CD4-positive, alpha-beta memory T cell (primary cell): ENCODE measurements around the gene PATJ. TPM values are rescaled to one million over a fixed set of nuclear protein-coding genes. Genes with fewer than 3 reads are reported as not detected.

ENCODE experiments used
- CTCF ChIA-PET: fragments of 350-600 bp; sonication (Branson Sonifier 250); formaldehyde crosslinking; loops from one replicate; lab custom pipeline; 2021; ENCODE audit warnings: inconsistent platforms; ENCODE audit not compliant: partially characterized antibody; lab: Charles Lee
- POLR2A ChIA-PET: fragments of 350-600 bp; sonication (Branson Sonifier 250); formaldehyde crosslinking; loops from one replicate; lab custom pipeline; 2021; ENCODE audit not compliant: partially characterized antibody; lab: Charles Lee
- DNase-seq, 5 donors: peaks; one replicate each; pipeline versions ENCODE4 v3.0.0 to v3.0.0-alpha.2; 2020 to 2022; ENCODE audit warnings: mixed read lengths in 1 of 5
- H3K27ac ChIP-seq: one replicate; pipeline ENCODE4 v1.7.0; 2013; ENCODE audit warnings: low read depth, low read length
- H3K27me3 ChIP-seq: 2 replicates; pipeline ENCODE4 v1.7.0; 2013; ENCODE audit warnings: mild to moderate bottlenecking, low read length, moderate library complexity; ENCODE audit not compliant: insufficient read depth
- H3K36me3 ChIP-seq: 2 replicates; pipeline ENCODE4 v1.7.0; 2013; ENCODE audit warnings: mild to moderate bottlenecking, low read length, moderate library complexity; ENCODE audit not compliant: insufficient read depth
- H3K4me1 ChIP-seq: 2 replicates; pipeline ENCODE4 v1.7.0; 2013; ENCODE audit warnings: mild to moderate bottlenecking, low read length, moderate library complexity; ENCODE audit not compliant: insufficient read depth
- H3K4me3 ChIP-seq, 2 donors: one replicate each; pipeline ENCODE4 v1.7.0; 2013; ENCODE audit warnings: low read length in 2 of 2, mild to moderate bottlenecking in 1 of 2
- H3K9me3 ChIP-seq, 2 donors: one replicate each; pipeline ENCODE4 v1.7.0; 2013; ENCODE audit warnings: low read length in 2 of 2, control low read depth in 1 of 2; ENCODE audit not compliant: control insufficient read depth in 1 of 2
- H3K27ac Mint-ChIP-seq, 7 donors: one replicate each; pipeline ENCODE4 v1.8.0; 2020 to 2021; ENCODE audit warnings: mixed read lengths in 7 of 7, mild to moderate bottlenecking in 6 of 7, inconsistent platforms in 3 of 7, moderate library complexity in 3 of 7
- H3K27me3 Mint-ChIP-seq, 2 donors: one replicate each; pipeline ENCODE4 v1.8.0; 2020 to 2021; ENCODE audit warnings: mixed read lengths in 2 of 2
- H3K36me3 Mint-ChIP-seq, 2 donors: one replicate each; pipeline ENCODE4 v1.8.0; 2020 to 2021; ENCODE audit warnings: mixed read lengths in 2 of 2, inconsistent platforms in 1 of 2, mild to moderate bottlenecking in 1 of 2
- H3K4me1 Mint-ChIP-seq, 4 donors: one replicate each; pipeline ENCODE4 v1.8.0; 2020 to 2021; ENCODE audit warnings: mixed read lengths in 4 of 4, mild to moderate bottlenecking in 1 of 4
- H3K4me3 Mint-ChIP-seq, 8 donors: one replicate each; pipeline ENCODE4 v1.8.0; 2020 to 2021; ENCODE audit warnings: mixed read lengths in 8 of 8, mild to moderate bottlenecking in 7 of 8, moderate library complexity in 6 of 8, inconsistent platforms in 3 of 8
- H3K9me3 Mint-ChIP-seq, 8 donors: one replicate each; pipeline ENCODE4 v1.8.0; 2020 to 2021; ENCODE audit warnings: mixed read lengths in 8 of 8, mild to moderate bottlenecking in 5 of 8, inconsistent platforms in 3 of 8, moderate library complexity in 1 of 8
- intact Hi-C: fragments of 100-400 bp; cut with micrococcal nuclease; formaldehyde crosslinking; loops from one replicate; pipeline ENCODE4 v1.15.1; 2023
- polyA plus RNA-seq, 2 donors: library from polyadenylated mRNA; unstranded; fragments of 300-500 nt; fragmentation: Illumina TruSeq; gene quantifications; one replicate each; pipeline ENCODE4 v1.2.3, GENCODE V29; 2021
- total RNA-seq, 2 experiments: library from RNA; stranded (reverse); gene quantifications; one replicate each; pipeline ENCODE4 v1.2.3, GENCODE V29; 2021

PATJ gene
- total and polyA plus RNA-seq, 4 experiments from 2014 or later: 10.1 to 49.0 (median 38.0) TPM

GRCh38 chr1:61997123-61997522 lies 254.8 kb downstream of the PATJ start:
- Mint-ChIP-seq H3K27ac (no peak overlapping the region), H3K4me1 (peaks cover 0 to 1% (median 0%) of the 10 kb centered on the region in 4 donors), H3K4me3 (no peak overlapping the region), H3K27me3 (no peaks in the 10 kb centered on the region), H3K9me3 (peaks cover 0 to 3% (median 0%) of the 10 kb centered on the region in 8 donors), H3K36me3 (peaks cover 34 to 37% of the 10 kb centered on the region in 2 donors)
- H3K4me3 ChIP-seq: no peak overlapping the region
- ChIA-PET POLR2A (no interaction called here), CTCF (interaction anchor here (1.8 kb wide), 1 partner anchor 12 kb away, joined by 6 read pairs; no protein-coding TSS in a partner anchor)
- H3K27me3 ChIP-seq: no peaks in the 10 kb centered on the region
- H3K4me1 ChIP-seq: no peaks in the 10 kb centered on the region
- intact Hi-C loops: no loop called here
- H3K36me3 ChIP-seq: no peaks in the 10 kb centered on the region
- DNase-seq: no peak
- no peak overlapping the region for H3K27ac ChIP-seq
- H3K9me3 ChIP-seq: no peaks in the 10 kb centered on the region

GRCh38 chr1:62003777-62004176 lies 261.5 kb downstream of the PATJ start:
- H3K4me1 ChIP-seq: no peaks in the 10 kb centered on the region
- Mint-ChIP-seq H3K36me3 (peaks cover 23 to 34% of the 10 kb centered on the region in 2 donors), H3K4me1 (peaks cover 0 to 5% (median 0%) of the 10 kb centered on the region in 4 donors), H3K27me3 (no peaks in the 10 kb centered on the region), H3K9me3 (peaks cover 0 to 3% (median 0%) of the 10 kb centered on the region in 8 donors), H3K27ac (no peak overlapping the region), H3K4me3 (no peak overlapping the region)
- POLR2A ChIA-PET: no interaction called here
- no peak for DNase-seq
- CTCF ChIA-PET: no interaction called here
- H3K9me3 ChIP-seq: no peaks in the 10 kb centered on the region
- no peak overlapping the region for H3K27ac ChIP-seq
- intact Hi-C loops: no loop called here
- no peak overlapping the region for H3K4me3 ChIP-seq
- no peaks in the 10 kb centered on the region for H3K36me3 ChIP-seq
- no peaks in the 10 kb centered on the region for H3K27me3 ChIP-seq

- H3K4me3 ChIP-seq: no peak overlapping the region
- H3K9me3 ChIP-seq: no peaks in the 10 kb centered on the region
- ChIA-PET CTCF (interaction anchor here (1.1 kb wide), 1 partner anchor 76 kb away, joined by 3 read pairs; no protein-coding TSS in a partner anchor), POLR2A (no interaction called here)
- Mint-ChIP-seq H3K27ac (no peak overlapping the region), H3K27me3 (no peaks in the 10 kb centered on the region), H3K9me3 (no peaks in the 10 kb centered on the region), H3K4me3 (no peak overlapping the region), H3K4me1 (peaks cover 0 to 5% (median under 1%) of the 10 kb centered on the region in 4 donors), H3K36me3 (peaks cover 17 to 41% of the 10 kb centered on the region in 2 donors)
- intact Hi-C loops: no loop called here
- no peak overlapping the region for H3K27ac ChIP-seq
- H3K36me3 ChIP-seq: no peaks in the 10 kb centered on the region
- no peak for DNase-seq
- H3K27me3 ChIP-seq: no peaks in the 10 kb centered on the region
- no peaks in the 10 kb centered on the region for H3K4me1 ChIP-seq
These were observed 264.4 kb downstream of the PATJ start for GRCh38 chr1:62006690-62007089.

GRCh38 chr1:62011006-62011405 lies 268.7 kb downstream of the PATJ start:
- Mint-ChIP-seq H3K4me1 (peaks cover 0 to 1% (median 0%) of the 10 kb centered on the region in 4 donors), H3K9me3 (no peaks in the 10 kb centered on the region), H3K27ac (no peak overlapping the region), H3K36me3 (peaks cover 12 to 48% of the 10 kb centered on the region in 2 donors), H3K4me3 (no peak overlapping the region), H3K27me3 (no peaks in the 10 kb centered on the region)
- Histone ChIP-seq H3K4me3 (no peak overlapping the region), H3K4me1 (no peaks in the 10 kb centered on the region), H3K27ac (no peak overlapping the region), H3K27me3 (no peaks in the 10 kb centered on the region), H3K36me3 (no peaks in the 10 kb centered on the region), H3K9me3 (no peaks in the 10 kb centered on the region)
- intact Hi-C loops: no loop called here
- DNase-seq: no peak
- ChIA-PET POLR2A (no interaction called here), CTCF (no interaction called here)

- H3K36me3 ChIP-seq: no peaks in the 10 kb centered on the region
- no peak for DNase-seq
- intact Hi-C loops: no loop called here
- no peak overlapping the region for H3K4me3 Mint-ChIP-seq
- CTCF ChIA-PET: no interaction called here
- no peak overlapping the region for H3K27ac ChIP-seq
- H3K4me1 ChIP-seq: no peaks in the 10 kb centered on the region
- POLR2A ChIA-PET: no interaction called here
- H3K27me3 ChIP-seq: no peaks in the 10 kb centered on the region
- H3K27ac Mint-ChIP-seq: no peak overlapping the region
- H3K27me3 Mint-ChIP-seq: no peaks in the 10 kb centered on the region
- H3K9me3 ChIP-seq: no peaks in the 10 kb centered on the region
- peaks cover 0 to 1% (median 0%) of the 10 kb centered on the region in 4 donors for H3K4me1 Mint-ChIP-seq
- peaks cover 8 to 51% of the 10 kb centered on the region in 2 donors for H3K36me3 Mint-ChIP-seq
- H3K4me3 ChIP-seq: no peak overlapping the region
- no peaks in the 10 kb centered on the region for H3K9me3 Mint-ChIP-seq
These were observed 269.8 kb downstream of the PATJ start for GRCh38 chr1:62012095-62012494.

GRCh38 chr1:62012836-62013235 lies 270.6 kb downstream of the PATJ start:
- Mint-ChIP-seq H3K9me3 (no peaks in the 10 kb centered on the region), H3K36me3 (peaks cover 7 to 46% of the 10 kb centered on the region in 2 donors), H3K27ac (no peak overlapping the region), H3K27me3 (no peaks in the 10 kb centered on the region), H3K4me1 (peaks cover 0 to 1% (median 0%) of the 10 kb centered on the region in 4 donors), H3K4me3 (no peak overlapping the region)
- Histone ChIP-seq H3K36me3 (no peaks in the 10 kb centered on the region), H3K27me3 (no peaks in the 10 kb centered on the region), H3K4me1 (no peaks in the 10 kb centered on the region), H3K27ac (no peak overlapping the region), H3K9me3 (no peaks in the 10 kb centered on the region), H3K4me3 (no peak overlapping the region)
- DNase-seq: no peak
- POLR2A ChIA-PET: no interaction called here
- CTCF ChIA-PET: no interaction called here
- intact Hi-C loops: no loop called here

GRCh38 chr1:62013264-62013663 lies 271.0 kb downstream of the PATJ start:
- Histone ChIP-seq H3K27ac (no peak overlapping the region), H3K4me1 (no peaks in the 10 kb centered on the region), H3K9me3 (no peaks in the 10 kb centered on the region), H3K36me3 (no peaks in the 10 kb centered on the region), H3K4me3 (no peak overlapping the region), H3K27me3 (no peaks in the 10 kb centered on the region)
- peaks cover 0 to 1% (median 0%) of the 10 kb centered on the region in 4 donors for H3K4me1 Mint-ChIP-seq
- H3K4me3 Mint-ChIP-seq: no peak overlapping the region
- no peaks in the 10 kb centered on the region for H3K9me3 Mint-ChIP-seq
- ChIA-PET CTCF (no interaction called here), POLR2A (no interaction called here)
- H3K27me3 Mint-ChIP-seq: no peaks in the 10 kb centered on the region
- no peak overlapping the region for H3K27ac Mint-ChIP-seq
- intact Hi-C loops: no loop called here
- H3K36me3 Mint-ChIP-seq: peaks cover 11 to 47% of the 10 kb centered on the region in 2 donors
- no peak for DNase-seq
